ENCODE measurements around the gene VDR. TPM values are rescaled to one million over a fixed set of nuclear protein-coding genes. Genes with fewer than 3 reads are reported as not detected.

VDR gene
- total RNA-seq, 1 donor, result 8.2 TPM

DNA sequence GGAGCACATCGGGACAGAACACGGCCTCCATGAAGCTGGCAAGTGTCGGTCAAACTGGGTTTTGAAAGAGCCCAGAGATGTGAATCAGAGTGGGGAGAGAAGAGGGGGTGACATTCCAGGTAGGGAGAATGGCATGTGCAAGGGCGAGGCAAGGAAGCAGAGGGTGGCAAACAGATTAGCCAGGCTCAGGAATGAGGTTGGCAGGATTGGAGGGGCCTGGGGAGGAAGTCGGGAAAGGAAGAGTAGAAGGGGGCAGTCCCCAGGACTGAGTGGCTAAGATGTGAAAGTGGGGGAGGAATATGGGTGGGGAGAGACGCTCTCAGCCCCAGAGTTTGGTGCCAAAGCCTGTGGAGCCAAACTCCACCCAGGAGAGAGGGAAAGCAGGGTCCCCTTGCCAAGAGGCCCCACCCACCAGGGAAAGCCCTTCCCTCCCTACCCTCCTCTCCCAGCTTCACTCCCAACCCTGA lies 79.6 kb downstream of the VDR start:
- TF ChIP-seq, protein P1, sequence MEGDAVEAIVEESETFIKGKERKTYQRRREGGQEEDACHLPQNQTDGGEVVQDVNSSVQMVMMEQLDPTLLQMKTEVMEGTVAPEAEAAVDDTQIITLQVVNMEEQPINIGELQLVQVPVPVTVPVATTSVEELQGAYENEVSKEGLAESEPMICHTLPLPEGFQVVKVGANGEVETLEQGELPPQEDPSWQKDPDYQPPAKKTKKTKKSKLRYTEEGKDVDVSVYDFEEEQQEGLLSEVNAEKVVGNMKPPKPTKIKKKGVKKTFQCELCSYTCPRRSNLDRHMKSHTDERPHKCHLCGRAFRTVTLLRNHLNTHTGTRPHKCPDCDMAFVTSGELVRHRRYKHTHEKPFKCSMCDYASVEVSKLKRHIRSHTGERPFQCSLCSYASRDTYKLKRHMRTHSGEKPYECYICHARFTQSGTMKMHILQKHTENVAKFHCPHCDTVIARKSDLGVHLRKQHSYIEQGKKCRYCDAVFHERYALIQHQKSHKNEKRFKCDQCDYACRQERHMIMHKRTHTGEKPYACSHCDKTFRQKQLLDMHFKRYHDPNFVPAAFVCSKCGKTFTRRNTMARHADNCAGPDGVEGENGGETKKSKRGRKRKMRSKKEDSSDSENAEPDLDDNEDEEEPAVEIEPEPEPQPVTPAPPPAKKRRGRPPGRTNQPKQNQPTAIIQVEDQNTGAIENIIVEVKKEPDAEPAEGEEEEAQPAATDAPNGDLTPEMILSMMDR (IDR thresholded peaks at IDR 0.05; ENCODE audit: insufficient read depth, low read depth, low read length), result no peak
- H3K4me3 ChIP-seq (ENCODE audit: low read depth, low read length), result no peak overlapping the region
- DNase-seq (ENCODE audit: low read depth), result no peak

GRCh38 chr12:47824635-47825034 lies 80.2 kb downstream of the VDR start:
- no peak overlapping the region for H3K4me3 ChIP-seq (ENCODE audit: low read depth, low read length)
- DNase-seq (ENCODE audit: low read depth), result no peak
- TF ChIP-seq, protein P1 (IDR thresholded peaks at IDR 0.05; ENCODE audit: insufficient read depth, low read depth, low read length), result no peak

DNA sequence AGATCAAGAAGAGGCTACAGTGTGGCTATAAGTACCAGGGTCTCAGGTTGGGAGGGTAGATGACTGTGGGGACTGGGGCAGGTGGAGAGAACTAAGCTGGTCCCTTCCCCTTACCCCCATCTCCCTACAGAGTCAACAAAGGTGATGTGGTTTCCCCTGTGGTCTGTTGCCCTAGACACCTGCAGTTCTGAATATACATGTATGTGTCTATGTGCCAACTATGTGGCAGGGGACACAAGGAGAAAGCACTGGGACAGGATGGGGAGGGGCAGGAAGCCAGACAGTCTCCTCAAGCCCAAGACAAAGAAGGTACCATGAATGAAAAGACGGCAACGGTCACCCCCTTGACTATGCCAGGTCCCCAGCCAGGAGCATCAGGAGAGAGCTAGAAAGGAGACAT lies 80.6 kb downstream of the VDR start:
- H3K4me3 ChIP-seq (ENCODE audit: low read depth, low read length), result no peak overlapping the region
- DNase-seq (ENCODE audit: low read depth), result no peak
- TF ChIP-seq, protein P1 (IDR thresholded peaks at IDR 0.05; ENCODE audit: insufficient read depth, low read depth, low read length), result no peak

GRCh38 chr12:47823422-47824086 lies 81.2 kb downstream of the VDR start:
- no peak overlapping the region for H3K4me3 ChIP-seq (ENCODE audit: low read depth, low read length)
- TF ChIP-seq, protein P1 (IDR thresholded peaks at IDR 0.05; ENCODE audit: insufficient read depth, low read depth, low read length), result no peak
- DNase-seq (ENCODE audit: low read depth), result no peak

- TF ChIP-seq, protein P1 (IDR thresholded peaks at IDR 0.05; ENCODE audit: insufficient read depth, low read depth, low read length), result no peak
- no peak overlapping the region for H3K4me3 ChIP-seq (ENCODE audit: low read depth, low read length)
Observed at GRCh38 chr12:47822863-47823262, 81.9 kb downstream of the VDR start.

DNA sequence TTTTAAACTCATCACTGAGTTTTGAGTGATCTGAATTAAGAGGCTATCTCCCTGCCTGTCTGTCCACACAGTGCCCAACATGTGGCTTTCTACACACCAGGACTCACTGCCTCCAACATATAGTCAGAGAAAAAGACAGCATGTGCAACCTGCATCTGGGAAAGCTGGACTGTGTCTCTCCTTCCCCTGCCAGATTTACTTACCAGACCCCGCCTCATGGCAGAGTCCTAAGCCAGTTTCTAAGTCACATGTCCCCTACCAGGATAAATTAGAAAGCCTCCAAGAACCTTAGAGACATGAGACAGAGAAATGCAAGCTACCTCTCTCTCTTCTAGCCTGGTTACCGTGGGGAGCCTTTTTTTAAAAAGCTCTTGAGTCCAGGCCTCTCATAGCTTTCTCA lies 82.4 kb downstream of the VDR start:
- DNase-seq (ENCODE audit: low read depth), result no peak
- TF ChIP-seq, protein P1 (IDR thresholded peaks at IDR 0.05; ENCODE audit: insufficient read depth, low read depth, low read length), result no peak
- no peak overlapping the region for H3K4me3 ChIP-seq (ENCODE audit: low read depth, low read length)

More at GRCh38 chr12:47822863-47823262, 81.9 kb downstream of the VDR start:
- DNase-seq (ENCODE audit: low read depth), result no peak

DNA sequence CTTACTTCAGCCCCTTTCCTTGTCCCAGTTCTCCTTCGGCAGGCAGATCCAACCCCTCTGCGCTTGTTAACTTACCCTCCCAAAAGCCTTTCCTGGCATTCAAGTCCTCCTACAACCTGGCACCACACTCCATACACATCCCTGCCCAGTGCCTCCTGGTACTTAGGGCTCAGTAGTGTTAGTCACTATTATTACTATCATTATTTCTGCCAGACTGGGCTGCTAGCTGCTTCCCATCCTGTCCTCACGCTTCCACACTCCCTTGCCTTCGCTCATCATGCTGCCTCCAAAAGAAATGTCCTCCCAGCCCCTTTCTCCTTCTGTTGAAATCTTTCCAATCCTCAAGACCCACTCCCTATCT lies 83.5 kb downstream of the VDR start:
- no peak overlapping the region for H3K4me3 ChIP-seq (ENCODE audit: low read depth, low read length)
- DNase-seq (ENCODE audit: low read depth), result no peak
- TF ChIP-seq, protein P1 (IDR thresholded peaks at IDR 0.05; ENCODE audit: insufficient read depth, low read depth, low read length), result no peak

Measured in fibroblast of villous mesenchyme (primary cell).